ENCODE measurements around the gene YOD1.

DNA sequence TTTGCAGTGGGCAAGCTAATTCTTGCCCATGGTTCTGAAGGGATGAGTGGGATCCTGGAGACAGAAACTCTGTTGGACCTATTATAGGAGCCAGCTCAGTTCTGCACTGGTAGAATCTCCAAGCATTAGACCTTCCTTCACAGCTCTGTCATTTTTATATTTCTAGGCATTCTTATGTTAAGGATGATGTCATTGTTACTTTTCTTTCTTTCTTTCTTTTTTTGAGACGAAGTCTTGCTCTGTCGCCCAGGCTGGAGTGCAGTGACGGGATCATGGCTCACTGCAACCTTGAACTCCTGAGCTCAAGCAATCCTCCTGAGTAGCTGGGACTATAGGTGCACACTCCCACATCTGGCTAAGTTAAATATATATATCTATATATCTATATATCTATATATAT, 9.6 kb upstream of the YOD1 start:
- TF ChIP-seq, protein P1, sequence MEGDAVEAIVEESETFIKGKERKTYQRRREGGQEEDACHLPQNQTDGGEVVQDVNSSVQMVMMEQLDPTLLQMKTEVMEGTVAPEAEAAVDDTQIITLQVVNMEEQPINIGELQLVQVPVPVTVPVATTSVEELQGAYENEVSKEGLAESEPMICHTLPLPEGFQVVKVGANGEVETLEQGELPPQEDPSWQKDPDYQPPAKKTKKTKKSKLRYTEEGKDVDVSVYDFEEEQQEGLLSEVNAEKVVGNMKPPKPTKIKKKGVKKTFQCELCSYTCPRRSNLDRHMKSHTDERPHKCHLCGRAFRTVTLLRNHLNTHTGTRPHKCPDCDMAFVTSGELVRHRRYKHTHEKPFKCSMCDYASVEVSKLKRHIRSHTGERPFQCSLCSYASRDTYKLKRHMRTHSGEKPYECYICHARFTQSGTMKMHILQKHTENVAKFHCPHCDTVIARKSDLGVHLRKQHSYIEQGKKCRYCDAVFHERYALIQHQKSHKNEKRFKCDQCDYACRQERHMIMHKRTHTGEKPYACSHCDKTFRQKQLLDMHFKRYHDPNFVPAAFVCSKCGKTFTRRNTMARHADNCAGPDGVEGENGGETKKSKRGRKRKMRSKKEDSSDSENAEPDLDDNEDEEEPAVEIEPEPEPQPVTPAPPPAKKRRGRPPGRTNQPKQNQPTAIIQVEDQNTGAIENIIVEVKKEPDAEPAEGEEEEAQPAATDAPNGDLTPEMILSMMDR (IDR thresholded peaks at IDR 0.05): no peak
- TF ChIP-seq ZFX (IDR thresholded peaks at IDR 0.05; ENCODE audit: borderline replicate concordance): no peak

All from 22Rv1 (cell line).